BJ (cell line): ENCODE results near the gene GABRB1. TPM values are rescaled to one million over a fixed set of nuclear protein-coding genes. Genes with fewer than 3 reads are reported as not detected.

Experiments used
- CTCF ChIA-PET: fragments of 350-600 bp; formaldehyde crosslinking; extraction: SDS; loops from one replicate; lab custom pipeline; 2021; ENCODE audit warnings: antibody characterized with exemption, inconsistent platforms; lab: Yijun Ruan, JAX
- POLR2A ChIA-PET: fragments of 300-600 bp; sonication (Branson Sonifier 250); formaldehyde crosslinking; extraction: SDS; loops from one replicate; lab custom pipeline; 2021; ENCODE audit warnings: antibody characterized with exemption; lab: Charles Lee
- DNase-seq: peaks from one replicate; pipeline ENCODE4 v3.0.0-alpha.2; 2011; ENCODE audit warnings: low read depth
- H3K27me3 ChIP-seq: 2 replicates; pipeline ENCODE4 v1.6.0; 2011; ENCODE audit warnings: low read length; ENCODE audit not compliant: control insufficient read depth, insufficient read depth
- H3K36me3 ChIP-seq: 2 replicates; pipeline ENCODE4 v1.5.1; 2011; ENCODE audit warnings: low read length; ENCODE audit not compliant: control insufficient read depth, insufficient read depth
- H3K4me3 ChIP-seq: 2 replicates; pipeline ENCODE4 v1.5.1; 2011; ENCODE audit warnings: low read depth, mild to moderate bottlenecking, control low read depth, low read length
- polyA plus RNA-seq: library from polyadenylated mRNA; depleted of rRNA; stranded (reverse); fragments of >200 nt; gene quantifications from 2 replicates; pipeline ENCODE4 v1.2.3, GENCODE V29; 2011
- TF ChIP-seq, protein P1 (sequence below): IDR thresholded peaks from 2 replicates; pipeline ENCODE4 v1.5.1; 2011; ENCODE audit warnings: low read depth, mild to moderate bottlenecking, control low read depth, inconsistent platforms, low read length, moderate library complexity; ENCODE audit not compliant: insufficient read depth

Gene GABRB1
- polyA plus RNA-seq, 1 experiment: not detected

GRCh38 chr4:47075919-47076318 lies 44.6 kb downstream of the GABRB1 start:
- ChIA-PET CTCF (interaction anchor here (0.6 kb wide), 1 partner anchor 87 kb away, joined by 3 read pairs; no protein-coding TSS in a partner anchor), POLR2A (no interaction called here)
- no peak for DNase-seq
- Histone ChIP-seq H3K27me3 (no peaks in the 10 kb centered on the region), H3K4me3 (no peak overlapping the region), H3K36me3 (no peaks in the 10 kb centered on the region)
- TF ChIP-seq, protein P1, sequence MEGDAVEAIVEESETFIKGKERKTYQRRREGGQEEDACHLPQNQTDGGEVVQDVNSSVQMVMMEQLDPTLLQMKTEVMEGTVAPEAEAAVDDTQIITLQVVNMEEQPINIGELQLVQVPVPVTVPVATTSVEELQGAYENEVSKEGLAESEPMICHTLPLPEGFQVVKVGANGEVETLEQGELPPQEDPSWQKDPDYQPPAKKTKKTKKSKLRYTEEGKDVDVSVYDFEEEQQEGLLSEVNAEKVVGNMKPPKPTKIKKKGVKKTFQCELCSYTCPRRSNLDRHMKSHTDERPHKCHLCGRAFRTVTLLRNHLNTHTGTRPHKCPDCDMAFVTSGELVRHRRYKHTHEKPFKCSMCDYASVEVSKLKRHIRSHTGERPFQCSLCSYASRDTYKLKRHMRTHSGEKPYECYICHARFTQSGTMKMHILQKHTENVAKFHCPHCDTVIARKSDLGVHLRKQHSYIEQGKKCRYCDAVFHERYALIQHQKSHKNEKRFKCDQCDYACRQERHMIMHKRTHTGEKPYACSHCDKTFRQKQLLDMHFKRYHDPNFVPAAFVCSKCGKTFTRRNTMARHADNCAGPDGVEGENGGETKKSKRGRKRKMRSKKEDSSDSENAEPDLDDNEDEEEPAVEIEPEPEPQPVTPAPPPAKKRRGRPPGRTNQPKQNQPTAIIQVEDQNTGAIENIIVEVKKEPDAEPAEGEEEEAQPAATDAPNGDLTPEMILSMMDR: no peak

DNA sequence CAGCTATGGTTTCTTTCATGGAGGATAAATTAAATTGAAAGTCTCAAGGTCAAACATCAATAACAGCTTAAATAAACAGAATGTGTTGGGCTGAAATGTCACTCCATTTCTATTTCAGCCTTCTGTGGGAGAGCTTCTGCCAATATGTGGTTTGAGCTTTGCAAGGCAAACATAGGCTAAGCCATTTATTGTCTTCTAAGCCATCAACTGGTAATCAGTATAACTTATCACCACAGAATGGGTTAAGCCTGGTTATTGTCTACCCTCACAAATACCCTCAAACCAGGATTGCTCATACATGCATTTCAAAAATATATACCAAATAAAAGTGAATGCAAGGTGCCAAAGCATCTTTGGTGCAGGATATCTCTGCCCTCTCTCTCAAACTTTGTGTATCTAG lies 52.7 kb downstream of the GABRB1 start:
- Histone ChIP-seq H3K4me3 (no peak overlapping the region), H3K27me3 (no peaks in the 10 kb centered on the region; the same call in 1 of the 2 replicates), H3K36me3 (no peaks in the 10 kb centered on the region)
- DNase-seq: no peak
- ChIA-PET CTCF (interaction anchor here (1.5 kb wide), 1 partner anchor 10 kb away, joined by 3 read pairs; no protein-coding TSS in a partner anchor), POLR2A (no interaction called here)
- TF ChIP-seq, protein P1: no peak

DNA sequence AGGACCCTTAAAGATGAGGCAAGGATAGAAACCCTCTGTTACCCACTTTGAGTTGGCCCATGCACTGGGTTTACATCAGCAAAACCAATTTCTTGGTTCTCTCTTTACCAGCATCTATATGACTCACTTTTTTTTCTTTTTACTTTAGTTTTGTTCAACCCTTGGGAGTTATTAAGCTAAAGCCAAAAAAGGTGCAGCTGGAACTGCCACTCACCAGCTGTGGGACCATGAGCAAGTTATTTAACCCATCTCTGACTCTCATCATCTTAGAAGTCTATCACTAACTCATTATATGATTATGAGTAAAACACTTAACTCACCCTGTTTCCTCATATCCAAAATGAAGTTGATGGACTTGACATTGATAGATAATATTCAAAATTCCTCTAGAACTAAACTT lies 53.4 kb downstream of the GABRB1 start:
- Histone ChIP-seq H3K4me3 (no peak overlapping the region), H3K27me3 (no peaks in the 10 kb centered on the region; the same call in 1 of the 2 replicates), H3K36me3 (no peaks in the 10 kb centered on the region)
- POLR2A ChIA-PET: no interaction called here
- TF ChIP-seq, protein P1: no peak
- CTCF ChIA-PET: interaction anchor here (1.5 kb wide), 1 partner anchor 11 kb away, joined by 3 read pairs; no protein-coding TSS in a partner anchor
- no peak for DNase-seq

- Histone ChIP-seq H3K27me3 (no peaks in the 10 kb centered on the region; the same call in 1 of the 2 replicates), H3K36me3 (no peaks in the 10 kb centered on the region), H3K4me3 (no peak overlapping the region)
- DNase-seq: no peak
- POLR2A ChIA-PET: no interaction called here
- TF ChIP-seq, protein P1: no peak
- CTCF ChIA-PET: no interaction called here
Observed at GRCh38 chr4:47088298-47088697, 56.9 kb downstream of the GABRB1 start.

DNA sequence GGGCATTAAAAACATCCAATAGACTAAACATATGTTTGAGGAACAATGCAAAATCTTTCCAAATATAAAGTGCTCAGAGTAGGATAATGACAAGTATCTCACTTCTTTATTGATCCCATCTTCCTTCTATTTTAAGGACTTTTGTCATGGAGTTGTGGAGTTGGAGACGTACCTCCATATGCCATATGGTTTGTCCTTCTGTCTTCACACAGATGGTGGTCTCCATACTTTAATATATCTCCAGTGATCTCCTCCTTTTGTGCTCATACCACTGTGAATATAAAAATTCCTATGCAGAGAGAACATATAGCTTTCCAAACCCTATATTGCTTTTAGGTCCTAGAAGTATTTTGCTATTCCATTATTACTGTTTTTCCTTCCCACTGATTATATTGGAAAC lies 64.5 kb downstream of the GABRB1 start:
- CTCF ChIA-PET: interaction anchor here (0.7 kb wide), 1 partner anchor 17 kb away, joined by 3 read pairs; no protein-coding TSS in a partner anchor

More for the DNA sequence above, 64.5 kb downstream of the GABRB1 start:
- TF ChIP-seq, protein P1: no peak
- Histone ChIP-seq H3K36me3 (no peaks in the 10 kb centered on the region), H3K27me3 (no peaks in the 10 kb centered on the region), H3K4me3 (no peak overlapping the region)
- POLR2A ChIA-PET: no interaction called here
- DNase-seq: no peak
